Glomerular visceral epithelial cell (primary cell): Measurements from ENCODE around the gene EIF4ENIF1.
"Not testable (repeated sequence)": the region's sequence is repeated elsewhere in the genome, so short reads cannot be mapped to it uniquely, and the experiment has no call there.

ENCODE experiments used
- DNase-seq: peaks from one replicate; pipeline ENCODE4 v3.0.0-alpha.2; 2016; ENCODE audit errors: extremely low spot score

Gene EIF4ENIF1

DNA sequence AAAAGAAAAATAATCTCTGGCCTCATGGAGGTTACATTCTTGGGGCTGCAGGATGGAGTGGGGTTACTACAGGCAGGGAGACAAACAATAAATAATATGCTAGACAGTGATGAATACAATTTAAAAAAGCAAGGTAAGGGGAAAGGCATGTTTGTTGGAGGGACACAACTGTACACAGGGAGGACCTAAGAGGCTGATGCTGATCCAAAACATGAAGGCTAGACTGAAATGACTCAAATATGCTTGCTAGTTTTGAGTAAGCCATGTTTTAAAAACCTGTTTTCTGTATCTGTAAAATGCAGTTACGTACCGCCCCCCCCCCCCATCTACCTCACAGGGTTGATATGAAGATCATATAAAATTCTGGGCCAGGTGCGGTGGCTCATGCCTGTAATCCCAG lies 44.0 kb downstream of the EIF4ENIF1 start:
- DNase-seq: no peak

DNA sequence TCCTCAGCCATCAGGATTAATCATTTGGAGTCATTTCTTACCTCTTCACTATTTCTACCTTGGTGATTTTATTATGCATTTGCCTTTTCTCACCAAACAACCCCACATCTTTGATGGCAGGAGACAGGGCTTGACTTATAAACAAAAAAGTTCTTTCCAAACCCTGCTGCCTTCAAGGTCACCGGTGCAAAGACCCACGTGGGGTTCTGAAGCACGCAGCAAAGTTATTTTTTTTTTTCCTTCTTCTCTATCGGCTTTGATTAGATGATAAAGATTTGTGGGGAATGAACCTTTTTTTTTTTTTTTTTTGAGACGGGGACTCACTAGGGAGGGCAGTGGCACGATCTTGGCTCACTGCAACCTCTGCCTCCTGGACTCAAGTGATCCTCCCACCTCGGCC lies 46.1 kb downstream of the EIF4ENIF1 start:
- DNase-seq: no peak

DNA sequence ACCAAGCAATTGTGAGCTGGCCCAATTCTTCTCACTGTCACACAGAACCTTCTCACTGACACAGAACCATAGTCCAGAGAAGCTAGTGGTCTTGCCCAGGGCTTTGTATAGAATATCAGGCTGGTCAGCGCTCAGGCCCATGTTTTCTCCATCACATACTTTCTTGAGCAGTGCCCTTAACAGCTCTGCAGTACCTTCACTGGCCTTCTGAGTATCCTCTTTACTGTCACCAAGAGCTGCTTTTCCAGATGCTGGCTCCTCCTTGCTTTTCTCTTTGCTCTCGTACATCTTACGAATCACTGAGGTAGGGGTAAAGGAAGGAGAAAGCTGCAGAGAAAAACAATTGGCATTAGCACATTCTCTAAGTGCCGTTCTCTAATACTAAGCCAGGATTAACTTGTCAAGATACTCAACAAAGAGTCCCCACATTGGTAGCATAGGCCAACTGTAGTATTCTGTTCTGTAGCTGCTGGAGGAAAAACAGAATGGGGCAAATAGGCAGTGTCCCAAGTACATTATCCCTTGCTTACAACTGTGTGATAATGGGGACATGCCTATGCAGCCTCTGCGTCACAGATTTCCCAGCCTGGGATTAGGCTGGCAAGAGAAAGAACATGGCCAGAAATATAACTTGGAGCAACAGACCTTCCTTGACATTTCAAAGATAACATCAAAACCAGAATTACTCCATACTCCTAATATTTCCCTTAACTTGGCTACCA lies 46.7 kb downstream of the EIF4ENIF1 start:
- no peak for DNase-seq

- DNase-seq: no peak
Measured at GRCh38 chr22:31441652-31442051, 48.0 kb downstream of the EIF4ENIF1 start.

DNA sequence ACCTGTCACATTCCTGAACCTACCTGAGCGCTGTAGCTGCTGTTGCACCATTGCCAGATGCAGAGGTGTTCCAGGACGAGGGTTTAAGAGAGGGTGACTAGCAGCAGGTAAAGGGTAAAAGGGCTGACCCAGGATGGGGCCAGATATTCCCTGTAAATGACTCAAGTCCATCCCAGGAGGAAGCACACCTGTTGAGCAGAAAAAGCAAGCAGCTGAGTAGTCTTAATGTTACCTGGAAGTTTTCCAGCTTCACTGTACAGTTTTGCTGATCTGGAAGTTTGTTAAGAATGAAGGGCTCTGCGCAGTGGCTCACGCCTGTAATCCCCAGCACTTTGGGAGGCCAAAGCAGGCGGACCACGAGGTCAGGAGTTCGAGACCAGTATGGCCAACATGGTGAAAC lies 49.0 kb downstream of the EIF4ENIF1 start:
- no peak for DNase-seq

- no peak for DNase-seq
Measured at GRCh38 chr22:31439808-31440207, 49.8 kb downstream of the EIF4ENIF1 start.

- no peak for DNase-seq
Measured at GRCh38 chr22:31436132-31436531, 53.5 kb downstream of the EIF4ENIF1 start.

- no peak for DNase-seq
Measured at GRCh38 chr22:31431950-31432349, 57.7 kb downstream of the EIF4ENIF1 start.

- no peak for DNase-seq
Measured at GRCh38 chr22:31425331-31426050, 64.2 kb downstream of the EIF4ENIF1 start.

DNA sequence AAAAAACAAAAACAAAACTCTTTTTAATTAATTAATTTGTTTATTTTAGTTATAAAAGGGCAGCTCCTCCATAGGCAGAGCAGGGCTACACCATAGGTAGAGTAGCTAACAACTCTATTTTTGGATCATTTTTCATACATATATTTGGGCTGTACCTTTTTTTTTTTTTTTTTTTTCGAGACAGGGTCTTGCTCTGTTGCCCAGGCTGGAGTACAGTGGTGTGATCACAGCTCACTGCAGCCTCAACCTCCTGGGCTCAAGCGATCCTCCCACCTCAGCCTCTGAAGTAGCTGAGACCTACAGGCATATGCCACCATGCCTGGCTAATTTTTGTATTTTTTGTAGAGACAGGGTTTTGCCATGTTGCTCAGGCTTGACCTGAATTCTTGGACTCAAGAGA lies 87.3 kb downstream of the EIF4ENIF1 start:
- DNase-seq: not testable (repeated sequence)

DNA sequence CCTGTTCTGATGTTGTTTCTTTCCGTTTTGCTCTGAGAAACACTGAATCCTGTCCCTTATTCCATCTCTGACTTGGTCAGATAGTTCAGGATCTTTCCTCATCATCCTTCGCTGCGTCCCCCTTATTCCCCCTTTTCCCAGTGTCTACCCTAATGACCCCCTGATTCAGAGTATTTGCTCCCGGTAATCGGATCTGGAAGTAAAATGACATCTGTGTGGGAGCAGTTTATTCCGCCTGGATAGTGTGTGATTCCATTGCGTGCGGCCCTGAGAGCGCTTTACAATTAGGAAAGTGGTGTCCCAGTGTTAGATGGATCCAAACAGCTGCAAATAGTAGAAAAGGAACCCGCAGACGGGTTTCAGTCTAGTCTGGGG lies 89.6 kb downstream of the EIF4ENIF1 start:
- DNase-seq: peak; percentile 12

DNA sequence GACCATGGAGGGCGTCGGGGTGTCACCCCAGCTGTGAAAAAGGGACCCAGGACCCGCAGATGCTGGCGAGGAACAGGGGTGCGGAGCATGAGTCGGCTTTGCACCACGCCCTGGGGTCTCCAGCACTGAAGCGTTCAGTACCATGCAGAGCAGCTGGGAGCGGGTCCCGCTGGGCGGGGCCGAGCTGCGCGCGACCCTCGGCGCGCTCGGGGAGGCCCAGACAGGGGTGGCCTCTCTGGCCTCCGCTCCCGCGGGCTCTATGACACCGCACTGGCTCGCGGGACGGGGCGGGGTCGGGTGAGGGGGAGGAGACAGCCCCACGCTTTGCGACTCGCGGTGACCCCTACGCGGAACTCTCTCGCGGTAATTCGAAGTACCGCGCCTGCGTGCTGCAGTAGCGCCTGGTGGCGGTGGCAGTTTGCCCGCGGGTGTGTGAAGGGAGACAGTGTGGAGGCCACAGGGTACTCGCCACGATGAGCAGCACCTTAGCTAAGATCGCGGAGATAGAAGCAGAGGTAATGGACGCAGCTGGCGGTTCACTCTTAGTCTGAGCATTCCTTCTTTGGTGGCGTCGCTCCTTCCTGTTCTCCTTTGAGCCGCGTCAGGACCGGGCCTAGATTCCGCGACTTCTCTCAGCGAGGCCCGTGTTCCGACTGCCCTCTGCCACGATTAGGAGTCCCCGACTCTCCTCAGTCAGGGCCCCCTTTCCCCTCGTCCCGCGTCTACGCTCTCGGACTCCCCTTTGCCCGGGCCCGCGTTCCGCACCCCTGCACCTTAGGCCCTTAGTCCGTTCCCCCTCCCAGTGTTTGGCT lies 90.2 kb downstream of the EIF4ENIF1 start, which contains the start of gene DRG1:
Gene DRG1 (plus strand): TSS at position 394 of the 812 bp plus-strand sequence. CDS start 80 bp downstream, at position 474.
- DNase-seq: peak; percentile 93

- DNase-seq: no peak
Measured at GRCh38 chr22:31398231-31398630, 91.4 kb downstream of the EIF4ENIF1 start.

DNA sequence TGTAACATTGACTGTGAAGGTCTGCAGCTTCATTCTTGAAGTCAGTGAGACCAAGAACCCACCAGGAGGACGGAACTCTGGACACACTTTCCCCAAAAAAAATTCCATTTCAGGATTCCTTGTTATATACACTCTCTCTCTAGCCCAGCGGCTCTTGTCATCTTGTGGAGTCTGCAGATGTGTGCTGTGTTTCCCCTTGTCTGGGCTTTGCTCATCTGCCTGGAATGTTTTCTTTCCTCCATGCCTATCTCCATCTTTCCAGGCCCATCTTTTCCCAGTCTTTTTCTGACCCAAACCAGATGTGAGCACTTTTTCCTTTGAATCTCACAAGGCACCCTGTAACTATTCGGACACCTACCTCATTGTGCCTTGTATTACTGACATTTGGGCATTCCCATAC lies 95.3 kb downstream of the EIF4ENIF1 start:
- DNase-seq: no peak

DNA sequence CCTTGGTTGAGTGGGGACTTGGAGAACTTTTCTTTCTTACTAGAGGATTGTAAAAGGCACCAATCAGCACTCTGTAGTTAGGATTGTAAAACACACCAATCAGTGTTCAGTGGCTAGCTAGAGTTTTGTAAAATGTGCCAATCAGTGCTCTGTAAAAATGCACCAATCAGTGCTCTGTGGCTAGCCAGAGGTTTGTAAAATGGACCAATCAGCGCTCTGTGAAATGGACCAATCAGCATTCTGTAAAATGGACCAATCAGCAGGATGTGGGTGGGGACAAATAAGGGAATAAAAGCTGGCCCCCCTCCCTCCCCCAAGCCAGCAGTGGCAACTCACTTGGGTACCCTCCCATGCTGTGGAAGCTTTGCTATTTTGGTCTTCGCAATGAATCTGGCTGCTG lies 95.7 kb downstream of the EIF4ENIF1 start:
- DNase-seq: no peak
